Thyroid gland (tissue), 4 donors: Measurements from ENCODE around the gene ADCY9. TPM values are rescaled to one million over a fixed set of nuclear protein-coding genes. Genes with fewer than 3 reads are reported as not detected.

Experiments
- DNase-seq, 2 donors: peaks; one replicate each; pipeline ENCODE4 v3.0.0-alpha.2; 2019
- H3K27ac ChIP-seq, 3 donors: fragments of 200-600 bp; sonication (generic); 1 replicate in 2 of 3; 2 replicates in 1 of 3; pipeline ENCODE4 v1.5.1; 2016 to 2019; ENCODE audit warnings: mild to moderate bottlenecking in 1 of 3, moderate library complexity in 1 of 3
- H3K27me3 ChIP-seq: fragments of 200-600 bp; sonication (generic); one replicate; pipeline ENCODE4 v1.5.1; 2019
- H3K36me3 ChIP-seq, 2 donors: fragments of 200-600 bp; sonication (generic); one replicate each; pipeline ENCODE4 v1.5.1; 2016 to 2019
- H3K4me1 ChIP-seq, 2 donors: fragments of 200-600 bp; sonication (generic); one replicate each; pipeline ENCODE4 v1.5.1; 2017 to 2019
- H3K4me3 ChIP-seq, 3 donors: fragments of 200-600 bp; sonication (generic); replicated peaks in 1 of 3; 1 replicate in 2 of 3; 2 replicates in 1 of 3; pipeline ENCODE4 v1.5.1; 2016; ENCODE audit warnings: mild to moderate bottlenecking in 1 of 3
- H3K9me3 ChIP-seq: fragments of 200-600 bp; sonication (generic); one replicate; pipeline ENCODE4 v1.5.1; 2017
- CTCF ChIP-seq, 6 experiments: fragments of 200-600 bp in 3 of 6; fragments of 450-650 bp in 3 of 6; sonication (generic) in 3 of 6; IDR thresholded peaks; one replicate each; pipeline ENCODE4 v1.5.1; 2016 to 2019; ENCODE audit warnings: antibody characterized with exemption in 6 of 6, mild to moderate bottlenecking in 2 of 6, inconsistent platforms in 1 of 6, moderate library complexity in 1 of 6
- POLR2A ChIP-seq, 2 donors: fragments of 450-650 bp; IDR thresholded peaks; one replicate each; pipeline ENCODE4 v1.6.1; 2017; ENCODE audit warnings: antibody characterized with exemption in 2 of 2, mild to moderate bottlenecking in 2 of 2, moderate library complexity in 1 of 2
- WGBS, 2 donors: methylation state at CpG; one replicate each; pipeline ENCODE4 v1.1.5; 2017; 5-methylcytosine and 5-hydroxymethylcytosine counted together
- intact Hi-C: fragments of 100-400 bp; cut with DNase I; formaldehyde crosslinking; loops from one replicate; pipeline ENCODE4 v1.15.1; 2023
- total RNA-seq, 4 donors: library from RNA; depleted of rRNA; stranded (reverse); fragments of >200 nt; gene quantifications; one replicate each; pipeline ENCODE4 v1.2.3, GENCODE V29; 2016

The ADCY9 gene
- total RNA-seq, 4 donors from 2014 or later = 61.4 to 123 (median 94.1) TPM

GRCh38 chr16:3971261-3971660, 145.0 kb downstream of the ADCY9 start:
- H3K4me1 ChIP-seq = peaks cover 0 to 3% of the 10 kb centered on the region in 2 donors
- no peaks in the 10 kb centered on the region for H3K27me3 ChIP-seq
- H3K36me3 ChIP-seq = peaks cover 12 to 16% of the 10 kb centered on the region in 2 donors
- H3K27ac ChIP-seq = no peak overlapping the region
- TF ChIP-seq POLR2A (IDR thresholded peaks at IDR 0.05) (no peak), CTCF (IDR thresholded peaks at IDR 0.05) (no peak)
- no peak for DNase-seq
- H3K9me3 ChIP-seq = no peaks in the 10 kb centered on the region
- WGBS, 2 donors = 95% methylated on average over 9 of the region's 9 CpGs
- intact Hi-C loops = no loop called here
- H3K4me3 ChIP-seq = no peak overlapping the region

GRCh38 chr16:3968551-3968950, 147.7 kb downstream of the ADCY9 start:
- H3K36me3 ChIP-seq = peaks cover 19 to 21% of the 10 kb centered on the region in 2 donors
- WGBS, 2 donors = 87 to 95% methylated on average over 8 of the region's 8 CpGs
- intact Hi-C loops = no loop called here

GRCh38 chr16:3966681-3967080, 149.6 kb downstream of the ADCY9 start:
- H3K4me1 ChIP-seq = peaks cover 3 to 9% of the 10 kb centered on the region in 2 donors
- no peak for DNase-seq
- H3K9me3 ChIP-seq = no peaks in the 10 kb centered on the region
- no peak overlapping the region for H3K27ac ChIP-seq
- no peaks in the 10 kb centered on the region for H3K27me3 ChIP-seq
- 97% methylated on average over 24 of the region's 24 CpGs for WGBS, 2 donors
- no peak overlapping the region for H3K4me3 ChIP-seq
- intact Hi-C loops = no loop called here
- no peak for TF ChIP-seq POLR2A (IDR thresholded peaks at IDR 0.05)
- TF ChIP-seq CTCF (IDR thresholded peaks at IDR 0.05) = no peak
- peaks cover 18 to 19% of the 10 kb centered on the region in 2 donors for H3K36me3 ChIP-seq

More at GRCh38 chr16:3968551-3968950, 147.7 kb downstream of the ADCY9 start:
- no peak for DNase-seq
- Histone ChIP-seq H3K27ac (peak overlapping the region in 1 of 3 donors; percentile 53), H3K4me3 (no peak overlapping the region), H3K9me3 (no peaks in the 10 kb centered on the region), H3K27me3 (no peaks in the 10 kb centered on the region), H3K4me1 (peaks cover 0 to 3% of the 10 kb centered on the region in 2 donors)
- no peak for TF ChIP-seq CTCF (IDR thresholded peaks at IDR 0.05)
- TF ChIP-seq POLR2A (IDR thresholded peaks at IDR 0.05) = no peak

GRCh38 chr16:3965781-3966582, 150.3 kb downstream of the ADCY9 start:
- intact Hi-C loops = no loop called here
- DNase-seq = no peak
- peaks cover 12 to 14% of the 10 kb centered on the region in 2 donors for H3K36me3 ChIP-seq
- no peak overlapping the region for H3K27ac ChIP-seq
- H3K4me3 ChIP-seq = no peak overlapping the region
- no peaks in the 10 kb centered on the region for H3K9me3 ChIP-seq
- 97 to 98% methylated on average over 46 to 50 of the region's 50 CpGs for WGBS, 2 donors
- no peaks in the 10 kb centered on the region for H3K27me3 ChIP-seq
- H3K4me1 ChIP-seq = peaks cover 6 to 16% of the 10 kb centered on the region in 2 donors
- TF ChIP-seq CTCF (IDR thresholded peaks at IDR 0.05) (no peak), POLR2A (IDR thresholded peaks at IDR 0.05) (no peak)

- DNase-seq = no peak
- H3K4me3 ChIP-seq = no peak overlapping the region
- 87 to 88% methylated on average over 15 of the region's 15 CpGs for WGBS, 2 donors
- peaks cover 12 to 13% of the 10 kb centered on the region in 2 donors for H3K36me3 ChIP-seq
- no peaks in the 10 kb centered on the region for H3K9me3 ChIP-seq
- TF ChIP-seq CTCF (IDR thresholded peaks at IDR 0.05) (no peak), POLR2A (IDR thresholded peaks at IDR 0.05) (no peak)
- peaks cover 6 to 17% of the 10 kb centered on the region in 2 donors for H3K4me1 ChIP-seq
- H3K27me3 ChIP-seq = no peaks in the 10 kb centered on the region
- no peak overlapping the region for H3K27ac ChIP-seq
- intact Hi-C loops = no loop called here
These were observed 150.9 kb downstream of the ADCY9 start for GRCh38 chr16:3965306-3965705.
